Measurements from ENCODE around the gene SH3RF3. TPM values are rescaled to one million over a fixed set of nuclear protein-coding genes. Genes with fewer than 3 reads are reported as not detected.

SH3RF3 gene
- total RNA-seq, 1 experiment from 2014 or later = 1.0 TPM

DNA sequence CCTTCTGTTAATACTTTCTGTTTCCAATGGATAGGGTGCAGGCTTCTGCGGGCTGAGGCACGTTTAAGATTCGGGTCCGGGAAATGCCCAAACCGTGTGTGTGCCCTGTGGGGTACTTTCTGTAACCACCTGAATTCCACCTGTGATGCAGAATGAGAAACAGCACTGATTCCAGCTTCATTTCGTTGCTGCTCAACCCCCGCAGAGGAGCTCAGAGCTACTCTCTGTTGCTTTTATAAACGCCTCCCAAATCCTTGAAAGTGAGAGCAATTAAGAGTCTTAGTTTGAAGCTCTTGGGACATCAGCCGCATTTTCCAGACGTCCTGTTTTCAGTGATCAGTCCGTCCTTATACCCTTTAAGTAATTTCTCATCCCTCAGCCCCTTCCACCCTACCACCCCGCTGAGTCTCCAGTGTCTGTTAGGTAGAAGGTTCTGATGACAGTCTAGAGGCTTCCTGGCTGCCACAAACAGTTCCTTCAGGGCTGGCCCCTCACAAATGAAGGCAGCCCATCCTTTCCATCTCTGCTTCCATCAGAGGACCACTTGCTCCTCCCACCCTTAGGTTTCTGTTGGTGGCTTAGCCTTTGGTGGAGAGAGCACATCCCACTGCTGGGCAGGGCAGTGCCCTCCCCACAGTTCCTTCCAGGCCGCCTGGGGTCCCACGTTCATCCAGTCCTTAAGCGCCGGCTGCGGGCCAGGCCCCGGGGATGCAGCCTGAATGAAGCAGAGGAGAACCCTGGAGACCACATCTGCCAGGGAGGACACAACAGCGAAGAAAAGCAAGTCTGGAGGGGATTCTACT is 254.7 kb downstream of the SH3RF3 start:
- POLR2A ChIA-PET = no interaction called here

DNA sequence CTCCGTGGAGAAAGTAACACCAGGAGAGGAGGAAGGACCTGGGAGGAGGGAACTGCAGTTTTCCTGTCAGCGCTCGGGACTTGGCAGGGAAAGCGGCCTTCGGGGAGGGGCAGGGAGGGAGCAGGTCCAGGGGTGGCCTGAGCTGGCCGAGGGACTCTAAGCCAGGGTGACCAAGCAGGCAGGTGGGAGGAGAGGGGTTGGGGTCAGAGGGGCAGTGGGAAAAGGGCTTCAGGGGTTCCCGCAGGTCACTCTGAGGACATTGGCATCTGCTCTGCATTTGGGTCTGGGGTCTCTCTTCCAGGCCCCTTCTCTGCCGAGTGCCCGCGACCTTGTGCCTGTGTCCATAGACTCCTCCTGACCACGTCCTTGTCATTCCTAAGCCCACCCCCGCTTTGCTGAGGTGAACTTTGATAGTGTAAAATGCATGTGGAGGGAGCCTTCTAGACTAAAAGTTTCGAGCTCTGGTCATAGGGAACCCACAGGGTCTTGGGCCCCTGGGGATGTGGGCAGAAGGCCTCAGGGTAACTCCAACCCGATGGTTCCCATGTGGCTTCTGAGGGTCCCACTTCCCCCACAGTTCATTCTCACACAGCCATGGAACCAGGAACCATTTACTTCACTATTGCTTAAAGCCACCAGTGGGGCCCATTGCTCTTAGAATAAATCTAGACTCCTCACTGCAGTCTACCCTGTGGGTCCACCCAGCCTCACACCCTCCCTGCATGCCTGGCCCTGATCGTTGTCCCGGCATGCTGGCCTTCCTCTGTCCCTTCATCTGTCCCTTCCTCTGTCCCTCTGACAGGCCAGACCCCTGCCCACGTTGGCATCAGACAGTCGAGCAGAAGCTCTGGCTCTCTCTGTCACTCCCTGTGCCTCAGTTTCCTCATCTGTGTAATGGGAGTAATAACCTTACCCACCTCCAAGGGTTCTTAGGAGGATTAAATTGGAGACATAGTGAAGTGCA is 255.6 kb downstream of the SH3RF3 start:
- H3K4me3 Mint-ChIP-seq = no peak overlapping the region
- POLR2A ChIA-PET = no interaction called here
- H3K9me3 Mint-ChIP-seq = no peaks in the 10 kb centered on the region
- H3K4me1 Mint-ChIP-seq = peaks cover 45% of the 10 kb centered on the region
- no peak for DNase-seq (ENCODE audit: low spot score)
- no peaks in the 10 kb centered on the region for H3K36me3 Mint-ChIP-seq
- peaks cover 10% of the 10 kb centered on the region for H3K27me3 Mint-ChIP-seq (ENCODE audit: low read depth)
- no peak overlapping the region for H3K27ac Mint-ChIP-seq
- CTCF ChIA-PET = interaction anchor here (1.5 kb wide), 1 partner anchor 126 kb away, joined by 3 read pairs; no protein-coding TSS in a partner anchor
- ATAC-seq = no peak
- TF ChIP-seq ELF4 (CRISPR knock-in tag; IDR thresholded peaks at IDR 0.05; ENCODE audit: low read depth) (no peak), SMAD3 (CRISPR knock-in tag; IDR thresholded peaks at IDR 0.05; ENCODE audit: borderline replicate concordance) (no peak), FOXK1 (CRISPR knock-in tag; IDR thresholded peaks at IDR 0.05) (no peak), NR1H2 (CRISPR knock-in tag; IDR thresholded peaks at IDR 0.05) (no peak), ZNF671 (CRISPR knock-in tag; IDR thresholded peaks at IDR 0.05) (no peak), ZNF416 (CRISPR knock-in tag; IDR thresholded peaks at IDR 0.05) (no peak), CBFB (CRISPR knock-in tag; IDR thresholded peaks at IDR 0.05; ENCODE audit: low read depth) (no peak), EMX1 (CRISPR knock-in tag; IDR thresholded peaks at IDR 0.05) (no peak), FOXP1 (CRISPR knock-in tag; IDR thresholded peaks at IDR 0.05; ENCODE audit: borderline replicate concordance) (no peak), ZNF396 (CRISPR knock-in tag; IDR thresholded peaks at IDR 0.05; ENCODE audit: borderline replicate concordance) (no peak), RELA (CRISPR knock-in tag; IDR thresholded peaks at IDR 0.05; ENCODE audit: borderline replicate concordance) (no peak)
- TF ChIP-seq, protein P1, sequence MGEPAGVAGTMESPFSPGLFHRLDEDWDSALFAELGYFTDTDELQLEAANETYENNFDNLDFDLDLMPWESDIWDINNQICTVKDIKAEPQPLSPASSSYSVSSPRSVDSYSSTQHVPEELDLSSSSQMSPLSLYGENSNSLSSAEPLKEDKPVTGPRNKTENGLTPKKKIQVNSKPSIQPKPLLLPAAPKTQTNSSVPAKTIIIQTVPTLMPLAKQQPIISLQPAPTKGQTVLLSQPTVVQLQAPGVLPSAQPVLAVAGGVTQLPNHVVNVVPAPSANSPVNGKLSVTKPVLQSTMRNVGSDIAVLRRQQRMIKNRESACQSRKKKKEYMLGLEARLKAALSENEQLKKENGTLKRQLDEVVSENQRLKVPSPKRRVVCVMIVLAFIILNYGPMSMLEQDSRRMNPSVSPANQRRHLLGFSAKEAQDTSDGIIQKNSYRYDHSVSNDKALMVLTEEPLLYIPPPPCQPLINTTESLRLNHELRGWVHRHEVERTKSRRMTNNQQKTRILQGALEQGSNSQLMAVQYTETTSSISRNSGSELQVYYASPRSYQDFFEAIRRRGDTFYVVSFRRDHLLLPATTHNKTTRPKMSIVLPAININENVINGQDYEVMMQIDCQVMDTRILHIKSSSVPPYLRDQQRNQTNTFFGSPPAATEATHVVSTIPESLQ (CRISPR knock-in tag; IDR thresholded peaks at IDR 0.05) = no peak

More for the DNA sequence above, 254.7 kb downstream of the SH3RF3 start:
- Mint-ChIP-seq H3K27ac (no peak overlapping the region), H3K4me3 (no peak overlapping the region), H3K27me3 (ENCODE audit: low read depth) (peaks cover 10% of the 10 kb centered on the region), H3K36me3 (no peaks in the 10 kb centered on the region), H3K4me1 (peaks cover 45% of the 10 kb centered on the region), H3K9me3 (no peaks in the 10 kb centered on the region)
- DNase-seq (ENCODE audit: low spot score) = peak; percentile 7
- CTCF ChIA-PET = interaction anchor here (1.5 kb wide), 1 partner anchor 127 kb away, joined by 3 read pairs; no protein-coding TSS in a partner anchor
- TF ChIP-seq, protein P2, sequence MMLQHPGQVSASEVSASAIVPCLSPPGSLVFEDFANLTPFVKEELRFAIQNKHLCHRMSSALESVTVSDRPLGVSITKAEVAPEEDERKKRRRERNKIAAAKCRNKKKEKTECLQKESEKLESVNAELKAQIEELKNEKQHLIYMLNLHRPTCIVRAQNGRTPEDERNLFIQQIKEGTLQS (CRISPR knock-in tag; conservative IDR thresholded peaks at IDR 0.05) = no peak
- TF ChIP-seq, protein P3, sequence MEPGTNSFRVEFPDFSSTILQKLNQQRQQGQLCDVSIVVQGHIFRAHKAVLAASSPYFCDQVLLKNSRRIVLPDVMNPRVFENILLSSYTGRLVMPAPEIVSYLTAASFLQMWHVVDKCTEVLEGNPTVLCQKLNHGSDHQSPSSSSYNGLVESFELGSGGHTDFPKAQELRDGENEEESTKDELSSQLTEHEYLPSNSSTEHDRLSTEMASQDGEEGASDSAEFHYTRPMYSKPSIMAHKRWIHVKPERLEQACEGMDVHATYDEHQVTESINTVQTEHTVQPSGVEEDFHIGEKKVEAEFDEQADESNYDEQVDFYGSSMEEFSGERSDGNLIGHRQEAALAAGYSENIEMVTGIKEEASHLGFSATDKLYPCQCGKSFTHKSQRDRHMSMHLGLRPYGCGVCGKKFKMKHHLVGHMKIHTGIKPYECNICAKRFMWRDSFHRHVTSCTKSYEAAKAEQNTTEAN (CRISPR knock-in tag; IDR thresholded peaks at IDR 0.05) = no peak
- TF ChIP-seq MXD4 (CRISPR knock-in tag; IDR thresholded peaks at IDR 0.05; ENCODE audit: borderline replicate concordance) (no peak), ZNF232 (CRISPR knock-in tag; IDR thresholded peaks at IDR 0.05) (no peak), SP1 (CRISPR knock-in tag; conservative IDR thresholded peaks at IDR 0.05) (no peak), NFATC4 (CRISPR knock-in tag; IDR thresholded peaks at IDR 0.05) (no peak), MYBL2 (CRISPR knock-in tag; IDR thresholded peaks at IDR 0.05) (no peak), HMGA2 (CRISPR knock-in tag; IDR thresholded peaks at IDR 0.05) (no peak), CREM (CRISPR knock-in tag; IDR thresholded peaks at IDR 0.05) (no peak), ZNF671 (CRISPR knock-in tag; IDR thresholded peaks at IDR 0.05) (no peak), ZNF138 (CRISPR knock-in tag; conservative IDR thresholded peaks at IDR 0.05) (no peak), NFYB (CRISPR knock-in tag; conservative IDR thresholded peaks at IDR 0.05; ENCODE audit: low read depth) (no peak), ELF4 (CRISPR knock-in tag; IDR thresholded peaks at IDR 0.05; ENCODE audit: low read depth) (no peak), NFE2L1 (CRISPR knock-in tag; IDR thresholded peaks at IDR 0.05) (no peak)
- TF ChIP-seq, protein P4, sequence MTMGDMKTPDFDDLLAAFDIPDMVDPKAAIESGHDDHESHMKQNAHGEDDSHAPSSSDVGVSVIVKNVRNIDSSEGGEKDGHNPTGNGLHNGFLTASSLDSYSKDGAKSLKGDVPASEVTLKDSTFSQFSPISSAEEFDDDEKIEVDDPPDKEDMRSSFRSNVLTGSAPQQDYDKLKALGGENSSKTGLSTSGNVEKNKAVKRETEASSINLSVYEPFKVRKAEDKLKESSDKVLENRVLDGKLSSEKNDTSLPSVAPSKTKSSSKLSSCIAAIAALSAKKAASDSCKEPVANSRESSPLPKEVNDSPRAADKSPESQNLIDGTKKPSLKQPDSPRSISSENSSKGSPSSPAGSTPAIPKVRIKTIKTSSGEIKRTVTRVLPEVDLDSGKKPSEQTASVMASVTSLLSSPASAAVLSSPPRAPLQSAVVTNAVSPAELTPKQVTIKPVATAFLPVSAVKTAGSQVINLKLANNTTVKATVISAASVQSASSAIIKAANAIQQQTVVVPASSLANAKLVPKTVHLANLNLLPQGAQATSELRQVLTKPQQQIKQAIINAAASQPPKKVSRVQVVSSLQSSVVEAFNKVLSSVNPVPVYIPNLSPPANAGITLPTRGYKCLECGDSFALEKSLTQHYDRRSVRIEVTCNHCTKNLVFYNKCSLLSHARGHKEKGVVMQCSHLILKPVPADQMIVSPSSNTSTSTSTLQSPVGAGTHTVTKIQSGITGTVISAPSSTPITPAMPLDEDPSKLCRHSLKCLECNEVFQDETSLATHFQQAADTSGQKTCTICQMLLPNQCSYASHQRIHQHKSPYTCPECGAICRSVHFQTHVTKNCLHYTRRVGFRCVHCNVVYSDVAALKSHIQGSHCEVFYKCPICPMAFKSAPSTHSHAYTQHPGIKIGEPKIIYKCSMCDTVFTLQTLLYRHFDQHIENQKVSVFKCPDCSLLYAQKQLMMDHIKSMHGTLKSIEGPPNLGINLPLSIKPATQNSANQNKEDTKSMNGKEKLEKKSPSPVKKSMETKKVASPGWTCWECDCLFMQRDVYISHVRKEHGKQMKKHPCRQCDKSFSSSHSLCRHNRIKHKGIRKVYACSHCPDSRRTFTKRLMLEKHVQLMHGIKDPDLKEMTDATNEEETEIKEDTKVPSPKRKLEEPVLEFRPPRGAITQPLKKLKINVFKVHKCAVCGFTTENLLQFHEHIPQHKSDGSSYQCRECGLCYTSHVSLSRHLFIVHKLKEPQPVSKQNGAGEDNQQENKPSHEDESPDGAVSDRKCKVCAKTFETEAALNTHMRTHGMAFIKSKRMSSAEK (CRISPR knock-in tag; IDR thresholded peaks at IDR 0.05; ENCODE audit: borderline replicate concordance) = no peak
- TF ChIP-seq, protein P5, sequence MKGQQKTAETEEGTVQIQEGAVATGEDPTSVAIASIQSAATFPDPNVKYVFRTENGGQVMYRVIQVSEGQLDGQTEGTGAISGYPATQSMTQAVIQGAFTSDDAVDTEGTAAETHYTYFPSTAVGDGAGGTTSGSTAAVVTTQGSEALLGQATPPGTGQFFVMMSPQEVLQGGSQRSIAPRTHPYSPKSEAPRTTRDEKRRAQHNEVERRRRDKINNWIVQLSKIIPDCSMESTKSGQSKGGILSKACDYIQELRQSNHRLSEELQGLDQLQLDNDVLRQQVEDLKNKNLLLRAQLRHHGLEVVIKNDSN (CRISPR knock-in tag; IDR thresholded peaks at IDR 0.05) = no peak
- TF ChIP-seq, protein P6, sequence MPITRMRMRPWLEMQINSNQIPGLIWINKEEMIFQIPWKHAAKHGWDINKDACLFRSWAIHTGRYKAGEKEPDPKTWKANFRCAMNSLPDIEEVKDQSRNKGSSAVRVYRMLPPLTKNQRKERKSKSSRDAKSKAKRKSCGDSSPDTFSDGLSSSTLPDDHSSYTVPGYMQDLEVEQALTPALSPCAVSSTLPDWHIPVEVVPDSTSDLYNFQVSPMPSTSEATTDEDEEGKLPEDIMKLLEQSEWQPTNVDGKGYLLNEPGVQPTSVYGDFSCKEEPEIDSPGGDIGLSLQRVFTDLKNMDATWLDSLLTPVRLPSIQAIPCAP (CRISPR knock-in tag; IDR thresholded peaks at IDR 0.05) = no peak
- no peak for ATAC-seq

Measured in WTC11 (cell line).